GM23338 (cell line): ENCODE data around the gene H1-8. TPM values are rescaled to one million over a fixed set of nuclear protein-coding genes. Genes with fewer than 3 reads are reported as not detected.

Source experiments
- ATAC-seq: fragments of 200-7000 bp; cut with Tn5 transposase; 3 replicates; pipeline ENCODE4 v1.9.1; 2020
- DNase-seq: peaks from one replicate; pipeline ENCODE4 v3.0.0-alpha.2; 2015; ENCODE audit warnings: low spot score
- H2AFZ ChIP-seq: fragments of 200-600 bp; sonication (generic); 2 replicates; pipeline ENCODE4 v1.8.0; 2016; ENCODE audit warnings: antibody characterized with exemption, mild to moderate bottlenecking, moderate library complexity
- H3F3A ChIP-seq: fragments of 200-600 bp; sonication (generic); replicated peaks from 2 replicates; pipeline ENCODE4 v1.8.0; 2017; ENCODE audit warnings: antibody characterized with exemption, mixed run types, low read depth
- H3K27ac ChIP-seq: fragments of 200-600 bp; sonication (generic); 2 replicates; pipeline ENCODE4 v1.6.1; 2016; ENCODE audit warnings: low read depth
- H3K27me3 ChIP-seq: fragments of 200-600 bp; sonication (generic); 2 replicates; pipeline ENCODE4 v1.8.0; 2016; ENCODE audit warnings: mild to moderate bottlenecking, mixed run types, moderate library complexity; ENCODE audit not compliant: insufficient read depth
- H3K36me3 ChIP-seq: fragments of 200-600 bp; sonication (generic); 2 replicates; pipeline ENCODE4 v1.8.0; 2016; ENCODE audit warnings: mild to moderate bottlenecking; ENCODE audit not compliant: insufficient read depth
- H3K4me1 ChIP-seq: fragments of 200-600 bp; sonication (generic); 2 replicates; pipeline ENCODE4 v1.8.0; 2016; ENCODE audit warnings: mild to moderate bottlenecking, moderate library complexity; ENCODE audit not compliant: insufficient read depth
- H3K4me2 ChIP-seq: fragments of 200-600 bp; sonication (generic); 2 replicates; pipeline ENCODE4 v1.7.1; 2017; ENCODE audit warnings: mixed run types
- H3K4me3 ChIP-seq: fragments of 200-600 bp; sonication (generic); 2 replicates; pipeline ENCODE4 v1.6.1; 2016; ENCODE audit warnings: mixed run types
- H3K79me2 ChIP-seq: fragments of 200-600 bp; sonication (generic); replicated peaks from 2 replicates; pipeline ENCODE4 v1.8.0; 2017; ENCODE audit warnings: mild to moderate bottlenecking; ENCODE audit not compliant: insufficient read depth
- H3K9me2 ChIP-seq: fragments of 200-600 bp; sonication (generic); 2 replicates; pipeline ENCODE4 v1.8.0; 2017; ENCODE audit not compliant: insufficient read depth
- H4K20me1 ChIP-seq: fragments of 200-600 bp; sonication (generic); replicated peaks from 2 replicates; pipeline ENCODE4 v1.8.0; 2017; ENCODE audit warnings: mild to moderate bottlenecking; ENCODE audit not compliant: insufficient read depth
- H3K27ac Mint-ChIP-seq: 2 replicates; pipeline ENCODE4 v1.8.0; 2020; ENCODE audit warnings: inconsistent platforms, mild to moderate bottlenecking, moderate library complexity, mixed read lengths
- H3K27me3 Mint-ChIP-seq: 3 replicates; pipeline ENCODE4 v1.8.0; 2022; ENCODE audit warnings: low read depth, mild to moderate bottlenecking, moderate library complexity, mixed read lengths, inconsistent platforms; ENCODE audit not compliant: insufficient read depth, poor library complexity
- H3K36me3 Mint-ChIP-seq: 3 replicates; pipeline ENCODE4 v1.8.0; 2021; ENCODE audit warnings: low read depth, mild to moderate bottlenecking, inconsistent platforms, moderate library complexity, mixed read lengths
- H3K4me1 Mint-ChIP-seq: 3 replicates; pipeline ENCODE4 v1.8.0; 2020; ENCODE audit warnings: mild to moderate bottlenecking, inconsistent platforms, mixed read lengths
- H3K4me3 Mint-ChIP-seq: 3 replicates; pipeline ENCODE4 v1.8.0; 2021; ENCODE audit warnings: moderate library complexity, mild to moderate bottlenecking, inconsistent platforms, mixed read lengths
- H3K9me3 Mint-ChIP-seq: 3 replicates; pipeline ENCODE4 v1.8.0; 2020; ENCODE audit warnings: moderate library complexity, mild to moderate bottlenecking, inconsistent platforms, mixed read lengths
- CREB1 ChIP-seq: fragments of 250-450 bp; sonication (Bioruptor Pico); IDR thresholded peaks from 2 replicates; pipeline ENCODE4 v1.5.0; 2020; ENCODE audit warnings: low read depth, mild to moderate bottlenecking, moderate library complexity
- CTCF ChIP-seq, 2 experiments: fragments of 200-600 bp in 1 of 2; sonication (generic) in 1 of 2; conservative IDR thresholded peaks; 2 replicates each; pipeline versions ENCODE4 v1.5.1 to v1.6.1; 2016 to 2017; ENCODE audit warnings: antibody characterized with exemption in 2 of 2, low read depth in 2 of 2, mild to moderate bottlenecking in 2 of 2, moderate library complexity in 1 of 2
- ETS1 ChIP-seq: IDR thresholded peaks from 2 replicates; pipeline ENCODE4 v1.6.1; 2016; ENCODE audit warnings: antibody characterized with exemption
- EZH2 ChIP-seq: fragments of 200-600 bp; sonication (generic); IDR thresholded peaks from one replicate; pipeline ENCODE4 v1.8.0; 2017; ENCODE audit warnings: antibody characterized with exemption, mild to moderate bottlenecking, low read depth; ENCODE audit not compliant: unreplicated experiment
- EZH2phosphoT487 ChIP-seq: fragments of 200-600 bp; sonication (generic); IDR thresholded peaks from one replicate; pipeline ENCODE4 v1.8.1; 2018; ENCODE audit warnings: antibody characterized with exemption; ENCODE audit not compliant: unreplicated experiment
- JUNB ChIP-seq: IDR thresholded peaks from one replicate; pipeline ENCODE4 v1.6.1; 2016; ENCODE audit warnings: antibody characterized with exemption; ENCODE audit not compliant: unreplicated experiment
- NANOG ChIP-seq: IDR thresholded peaks from 2 replicates; pipeline ENCODE4 v1.6.1; 2016; ENCODE audit warnings: antibody characterized with exemption, borderline replicate concordance
- POLR2AphosphoS5 ChIP-seq: IDR thresholded peaks from 2 replicates; pipeline ENCODE4 v1.6.1; 2016; ENCODE audit warnings: antibody characterized with exemption, low read depth
- REST ChIP-seq: IDR thresholded peaks from one replicate; pipeline ENCODE4 v1.6.1; 2018; ENCODE audit warnings: antibody characterized with exemption; ENCODE audit not compliant: unreplicated experiment
- STAT1 ChIP-seq: IDR thresholded peaks from one replicate; pipeline ENCODE4 v1.6.1; 2016; ENCODE audit warnings: antibody characterized with exemption; ENCODE audit not compliant: unreplicated experiment
- ZNF114 ChIP-seq: fragments of 250-450 bp; sonication (Bioruptor Pico); IDR thresholded peaks from 2 replicates; pipeline ENCODE4 v1.5.0; 2020; ENCODE audit warnings: mild to moderate bottlenecking, moderate library complexity
- ZNF331 ChIP-seq: fragments of 250-450 bp; sonication (Bioruptor Pico); IDR thresholded peaks from 2 replicates; pipeline ENCODE4 v1.5.0; 2020; ENCODE audit warnings: low read depth, mild to moderate bottlenecking, moderate library complexity
- ZNF462 ChIP-seq: fragments of 250-450 bp; sonication (Bioruptor Pico); IDR thresholded peaks from 2 replicates; pipeline ENCODE4 v1.5.0; 2020; ENCODE audit warnings: mild to moderate bottlenecking, moderate library complexity
- polyA plus RNA-seq: library from polyadenylated mRNA; unstranded; fragments of >200 nt; fragmentation: Nextera tagmentation; extraction: Ambion mirVana; gene quantifications from 2 replicates; pipeline ENCODE4 v1.2.1, GENCODE V29; 2016
- total RNA-seq: library from RNA; depleted of rRNA; stranded (reverse); fragments of >200 nt; shearing (Covaris generic); gene quantifications from 2 replicates; pipeline ENCODE4 v1.2.3, GENCODE V29; 2014

H1-8 gene
- total and polyA plus RNA-seq, 2 experiments from 2014 or later = not detected

- Histone ChIP-seq H3F3A (peaks cover 20% of the 10 kb centered on the region; the same call in 1 of the 2 replicates), H3K9me2 (no peaks in the 10 kb centered on the region), H4K20me1 (no peaks in the 10 kb centered on the region), H3K4me2 (no peak overlapping the region), H3K4me1 (peaks cover 48% of the 10 kb centered on the region), H3K4me3 (no peak overlapping the region), H3K27ac (no peak overlapping the region), H3K36me3 (no peaks in the 10 kb centered on the region), H3K79me2 (no peaks in the 10 kb centered on the region), H3K27me3 (no peaks in the 10 kb centered on the region), H2AFZ (no peak overlapping the region)
- Mint-ChIP-seq H3K27ac (peak overlapping the region; percentile 9; the same call in 1 of the 2 replicates), H3K4me1 (peaks cover 48% of the 10 kb centered on the region), H3K36me3 (no peaks in the 10 kb centered on the region; the same call in 2 of the 3 replicates), H3K9me3 (no peaks in the 10 kb centered on the region), H3K27me3 (peaks cover 20% of the 10 kb centered on the region), H3K4me3 (no peak overlapping the region)
- DNase-seq (no peak), ATAC-seq (no peak)
- TF ChIP-seq REST (no peak), ETS1 (no peak), EZH2 (no peak), CREB1 (CRISPR knock-in tag) (no peak), JUNB (no peak), CTCF (conservative IDR thresholded peaks at IDR 0.05; ENCODE audit: low read depth in 2 of 2) (no peak), NANOG (no peak), ZNF114 (CRISPR knock-in tag) (no peak), ZNF331 (CRISPR knock-in tag) (no peak), EZH2phosphoT487 (no peak), STAT1 (no peak), POLR2AphosphoS5 (no peak), ZNF462 (CRISPR knock-in tag) (no peak)
Measured at GRCh38 chr3:129590215-129590614, 47.2 kb downstream of the H1-8 start.
